ENCODE data around the gene CELF2.

DNA sequence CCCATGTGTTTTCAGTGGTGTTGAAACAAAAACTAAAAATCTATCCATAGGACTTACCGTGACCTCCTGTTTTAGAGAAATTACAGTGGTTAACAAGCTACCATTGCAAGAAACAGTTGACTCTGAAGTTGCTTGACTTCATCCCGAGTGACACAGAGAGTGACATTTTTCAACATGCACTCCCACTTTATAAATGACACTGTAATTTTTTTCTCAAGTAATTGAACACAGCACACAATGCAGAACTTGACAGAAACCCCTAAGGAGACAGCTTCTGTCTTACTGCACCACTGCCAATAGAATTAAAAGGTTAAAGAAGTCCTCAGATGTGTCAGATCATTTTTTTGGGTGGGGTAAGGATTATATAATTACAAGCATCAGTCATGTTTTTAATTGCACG is 246.1 kb downstream of the CELF2 start:
- TF ChIP-seq, protein P1, sequence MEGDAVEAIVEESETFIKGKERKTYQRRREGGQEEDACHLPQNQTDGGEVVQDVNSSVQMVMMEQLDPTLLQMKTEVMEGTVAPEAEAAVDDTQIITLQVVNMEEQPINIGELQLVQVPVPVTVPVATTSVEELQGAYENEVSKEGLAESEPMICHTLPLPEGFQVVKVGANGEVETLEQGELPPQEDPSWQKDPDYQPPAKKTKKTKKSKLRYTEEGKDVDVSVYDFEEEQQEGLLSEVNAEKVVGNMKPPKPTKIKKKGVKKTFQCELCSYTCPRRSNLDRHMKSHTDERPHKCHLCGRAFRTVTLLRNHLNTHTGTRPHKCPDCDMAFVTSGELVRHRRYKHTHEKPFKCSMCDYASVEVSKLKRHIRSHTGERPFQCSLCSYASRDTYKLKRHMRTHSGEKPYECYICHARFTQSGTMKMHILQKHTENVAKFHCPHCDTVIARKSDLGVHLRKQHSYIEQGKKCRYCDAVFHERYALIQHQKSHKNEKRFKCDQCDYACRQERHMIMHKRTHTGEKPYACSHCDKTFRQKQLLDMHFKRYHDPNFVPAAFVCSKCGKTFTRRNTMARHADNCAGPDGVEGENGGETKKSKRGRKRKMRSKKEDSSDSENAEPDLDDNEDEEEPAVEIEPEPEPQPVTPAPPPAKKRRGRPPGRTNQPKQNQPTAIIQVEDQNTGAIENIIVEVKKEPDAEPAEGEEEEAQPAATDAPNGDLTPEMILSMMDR (IDR thresholded peaks at IDR 0.05), result no peak
- TF ChIP-seq POLR2AphosphoS5 (IDR thresholded peaks at IDR 0.05), result no peak
